Endodermal cell (in vitro differentiated cells): ENCODE measurements around the gene LMO7. TPM values are rescaled to one million over a fixed set of nuclear protein-coding genes. Genes with fewer than 3 reads are reported as not detected.

Experiments used
- DNase-seq: peaks from one replicate; pipeline ENCODE4 v3.0.0-alpha.2; 2017
- H3K27ac ChIP-seq: 2 replicates; pipeline ENCODE4 v1.5.1; 2013; ENCODE audit warnings: mild to moderate bottlenecking, low read depth, low read length, moderate library complexity
- H3K27me3 ChIP-seq: 2 replicates; pipeline ENCODE4 v1.6.1; 2013; ENCODE audit warnings: mild to moderate bottlenecking, low read length, moderate library complexity; ENCODE audit not compliant: insufficient read depth, control insufficient read depth, poor library complexity, severe bottlenecking
- H3K36me3 ChIP-seq: 2 replicates; pipeline ENCODE4 v1.7.0; 2013; ENCODE audit warnings: mild to moderate bottlenecking, low read length, moderate library complexity; ENCODE audit not compliant: control insufficient read depth, insufficient read depth
- H3K4me1 ChIP-seq: one replicate; pipeline ENCODE4 v1.7.0; 2013; ENCODE audit warnings: low read length; ENCODE audit not compliant: control insufficient read depth, insufficient read depth
- H3K4me3 ChIP-seq: 2 replicates; pipeline ENCODE4 v1.5.1; 2013; ENCODE audit warnings: mild to moderate bottlenecking, low read length, moderate library complexity
- H3K9ac ChIP-seq: 2 replicates; pipeline ENCODE4 v1.6.1; 2013; ENCODE audit warnings: mild to moderate bottlenecking, low read length, moderate library complexity; ENCODE audit not compliant: poor library complexity, severe bottlenecking; ENCODE audit errors: extremely low read depth
- H3K9me3 ChIP-seq: 2 replicates; pipeline ENCODE4 v1.6.1; 2013; ENCODE audit warnings: mild to moderate bottlenecking, low read length, moderate library complexity; ENCODE audit not compliant: control insufficient read depth
- H3K27ac Mint-ChIP-seq: 2 replicates; pipeline ENCODE4 v1.8.0; 2020; ENCODE audit warnings: mixed read lengths
- H3K27me3 Mint-ChIP-seq: 2 replicates; pipeline ENCODE4 v1.8.0; 2021; ENCODE audit warnings: mild to moderate bottlenecking, mixed read lengths; ENCODE audit not compliant: insufficient read depth
- H3K36me3 Mint-ChIP-seq: 2 replicates; pipeline ENCODE4 v1.8.0; 2020; ENCODE audit warnings: low read depth, mixed read lengths
- H3K4me1 Mint-ChIP-seq: 2 replicates; pipeline ENCODE4 v1.8.0; 2020; ENCODE audit warnings: mixed read lengths
- H3K4me3 Mint-ChIP-seq: 2 replicates; pipeline ENCODE4 v1.8.0; 2020; ENCODE audit warnings: mild to moderate bottlenecking, moderate library complexity, mixed read lengths
- H3K9me3 Mint-ChIP-seq: 2 replicates; pipeline ENCODE4 v1.8.0; 2020; ENCODE audit warnings: mild to moderate bottlenecking, mixed read lengths
- WGBS, 2 experiments: methylation state at CpG; one replicate each; pipeline versions ENCODE4 v1.1.5 to v1.1.7; 2013; ENCODE audit warnings: missing lambda C conversion rate in 2 of 2, mixed read lengths in 1 of 2; ENCODE audit not compliant: insufficient coverage in 1 of 2, insufficient read length in 1 of 2; 5-methylcytosine and 5-hydroxymethylcytosine counted together
- total RNA-seq, 2 donors: library from RNA; stranded (reverse); fragmentation: NEBNext Ultra II Directional in 1 of 2; extraction: Animal tissue kit (Norgen Biotek cat#: 25700) in 1 of 2; gene quantifications; 2 replicates in 1 of 2; 3 replicates in 1 of 2; pipeline ENCODE4 v1.2.1, GENCODE V29; 2021
- TF ChIP-seq, protein P1 (sequence below): fragments of 200-600 bp; sonication (generic); conservative IDR thresholded peaks from 2 replicates; pipeline ENCODE4 v1.5.0; 2021; ENCODE audit warnings: antibody characterized with exemption, mild to moderate bottlenecking

The LMO7 gene
- total RNA-seq, 2 donors from 2014 or later: 9.9 to 14.1 TPM

DNA sequence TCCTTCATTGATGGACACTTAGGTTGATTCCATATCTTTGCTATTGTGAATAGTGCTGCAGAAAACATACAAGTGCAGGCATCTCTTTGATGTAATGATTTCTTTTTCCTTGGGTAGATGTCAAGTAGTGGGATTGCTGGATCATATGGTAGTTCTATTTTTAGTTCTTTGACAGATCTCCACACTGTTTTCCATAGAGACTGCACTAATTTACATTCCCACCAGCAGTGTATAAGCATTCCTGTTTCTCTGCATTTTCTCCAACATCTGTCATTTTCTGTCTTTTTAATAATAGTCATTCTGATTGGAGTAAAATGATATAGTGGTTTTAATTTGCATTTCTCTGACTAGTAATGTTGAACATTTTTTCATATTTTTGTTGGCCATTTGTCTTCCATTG, 116.7 kb downstream of the LMO7 start:
- Histone ChIP-seq H3K4me3 (no peak overlapping the region), H3K9ac (no peak overlapping the region), H3K36me3 (peaks cover 4% of the 10 kb centered on the region), H3K9me3 (peaks cover 15% of the 10 kb centered on the region), H3K27ac (no peak overlapping the region), H3K4me1 (no peaks in the 10 kb centered on the region), H3K27me3 (no peaks in the 10 kb centered on the region)
- TF ChIP-seq, protein P1, sequence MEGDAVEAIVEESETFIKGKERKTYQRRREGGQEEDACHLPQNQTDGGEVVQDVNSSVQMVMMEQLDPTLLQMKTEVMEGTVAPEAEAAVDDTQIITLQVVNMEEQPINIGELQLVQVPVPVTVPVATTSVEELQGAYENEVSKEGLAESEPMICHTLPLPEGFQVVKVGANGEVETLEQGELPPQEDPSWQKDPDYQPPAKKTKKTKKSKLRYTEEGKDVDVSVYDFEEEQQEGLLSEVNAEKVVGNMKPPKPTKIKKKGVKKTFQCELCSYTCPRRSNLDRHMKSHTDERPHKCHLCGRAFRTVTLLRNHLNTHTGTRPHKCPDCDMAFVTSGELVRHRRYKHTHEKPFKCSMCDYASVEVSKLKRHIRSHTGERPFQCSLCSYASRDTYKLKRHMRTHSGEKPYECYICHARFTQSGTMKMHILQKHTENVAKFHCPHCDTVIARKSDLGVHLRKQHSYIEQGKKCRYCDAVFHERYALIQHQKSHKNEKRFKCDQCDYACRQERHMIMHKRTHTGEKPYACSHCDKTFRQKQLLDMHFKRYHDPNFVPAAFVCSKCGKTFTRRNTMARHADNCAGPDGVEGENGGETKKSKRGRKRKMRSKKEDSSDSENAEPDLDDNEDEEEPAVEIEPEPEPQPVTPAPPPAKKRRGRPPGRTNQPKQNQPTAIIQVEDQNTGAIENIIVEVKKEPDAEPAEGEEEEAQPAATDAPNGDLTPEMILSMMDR: no peak
- no peak overlapping the region for H3K4me3 Mint-ChIP-seq
- DNase-seq: no peak
- no peaks in the 10 kb centered on the region for H3K27me3 Mint-ChIP-seq
- peaks cover 13% of the 10 kb centered on the region for H3K36me3 Mint-ChIP-seq
- peaks cover 7% of the 10 kb centered on the region for H3K4me1 Mint-ChIP-seq
- peaks cover 17% of the 10 kb centered on the region for H3K9me3 Mint-ChIP-seq
- no peak overlapping the region for H3K27ac Mint-ChIP-seq

GRCh38 chr13:75754936-75755335, 118.8 kb downstream of the LMO7 start:
- DNase-seq: no peak
- no peaks in the 10 kb centered on the region for H3K4me1 ChIP-seq
- Mint-ChIP-seq H3K4me3 (no peak overlapping the region), H3K27ac (no peak overlapping the region), H3K27me3 (no peaks in the 10 kb centered on the region), H3K4me1 (peaks cover 10% of the 10 kb centered on the region), H3K36me3 (peaks cover 16% of the 10 kb centered on the region), H3K9me3 (peaks cover 18% of the 10 kb centered on the region)
- 90 to 92% methylated on average over 2 to 3 of the region's 3 CpGs for WGBS, 2 experiments
- no peak overlapping the region for H3K27ac ChIP-seq
- H3K4me3 ChIP-seq: no peak overlapping the region
- H3K9me3 ChIP-seq: peaks cover 19% of the 10 kb centered on the region
- TF ChIP-seq, protein P1: no peak
- no peaks in the 10 kb centered on the region for H3K27me3 ChIP-seq
- no peak overlapping the region for H3K9ac ChIP-seq
- H3K36me3 ChIP-seq: peaks cover 4% of the 10 kb centered on the region

DNA sequence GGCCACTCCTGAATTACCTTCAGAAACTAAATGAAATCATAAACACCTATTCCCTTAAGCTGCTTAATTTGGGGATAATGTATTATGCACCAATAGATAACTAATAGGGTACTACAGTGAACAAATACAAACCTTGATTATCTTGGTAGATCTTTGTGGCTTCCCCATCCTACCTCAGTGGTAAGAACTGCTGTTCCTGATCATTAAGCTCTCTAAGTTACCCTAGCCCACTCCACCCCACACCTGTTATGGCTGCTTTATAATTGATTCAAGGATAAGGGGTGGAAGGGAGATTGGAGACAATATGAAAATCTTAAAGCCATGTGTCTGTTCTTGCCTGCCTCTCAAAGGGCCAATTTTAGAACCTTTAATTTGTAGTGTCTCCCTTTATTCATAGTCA, 121.2 kb downstream of the LMO7 start:
- Mint-ChIP-seq H3K36me3 (peaks cover 16% of the 10 kb centered on the region), H3K27ac (no peak overlapping the region), H3K9me3 (peaks cover 18% of the 10 kb centered on the region), H3K27me3 (no peaks in the 10 kb centered on the region), H3K4me1 (peaks cover 21% of the 10 kb centered on the region), H3K4me3 (no peak overlapping the region)
- no peak overlapping the region for H3K4me3 ChIP-seq
- peaks cover 6% of the 10 kb centered on the region for H3K4me1 ChIP-seq
- TF ChIP-seq, protein P1: no peak
- no peak for DNase-seq
- no peak overlapping the region for H3K9ac ChIP-seq
- H3K27ac ChIP-seq: no peak overlapping the region
- H3K36me3 ChIP-seq: peaks cover 4% of the 10 kb centered on the region
- H3K9me3 ChIP-seq: peaks cover 19% of the 10 kb centered on the region
- H3K27me3 ChIP-seq: no peaks in the 10 kb centered on the region
